Stimulated activated CD8-positive, alpha-beta memory T cell treated with anti-CD3 and anti-CD28 coated beads, Interleukin-12 subunit alpha, Interleukin-12 subunit beta, amount 100 ng/mL, for 24 hours (primary cell): Measurements from ENCODE around the gene TRMT112.

Source experiments
- DNase-seq: peaks from one replicate; pipeline ENCODE4 v3.0.0-alpha.2; 2020; ENCODE audit errors: extremely low read depth

Gene TRMT112

GRCh38 chr11:64292460-64293254, 24.7 kb downstream of the TRMT112 start:
- no peak for DNase-seq

- DNase-seq: no peak
These were observed 25.5 kb downstream of the TRMT112 start for GRCh38 chr11:64291752-64292459.

- no peak for DNase-seq
These were observed 26.1 kb downstream of the TRMT112 start, which contains the start of gene KCNK4 for GRCh38 chr11:64291262-64291751. KCNK4 (plus strand) TSS chr11:64291302; CDS start chr11:64293019, 1,717 bp downstream.

GRCh38 chr11:64290352-64291261, 26.8 kb downstream of the TRMT112 start:
- no peak for DNase-seq

- DNase-seq: no peak
These were observed 28.3 kb downstream of the TRMT112 start for GRCh38 chr11:64289002-64289564.

- DNase-seq: no peak
These were observed 29.0 kb downstream of the TRMT112 start for GRCh38 chr11:64288353-64288750.

GRCh38 chr11:64287676-64288352, 29.5 kb downstream of the TRMT112 start:
- no peak for DNase-seq

GRCh38 chr11:64286801-64287159, 30.6 kb downstream of the TRMT112 start:
- no peak for DNase-seq

- no peak for DNase-seq
These were observed 31.2 kb downstream of the TRMT112 start for GRCh38 chr11:64285885-64286800.

- no peak for DNase-seq
These were observed 32.1 kb downstream of the TRMT112 start, which contains the start of gene GPR137 for GRCh38 chr11:64284962-64285884. GPR137 (plus strand) TSS chr11:64285848; CDS start chr11:64286525, 677 bp downstream.

- DNase-seq: peak; percentile 78
These were observed 33.1 kb downstream of the TRMT112 start, which contains the start of gene BAD for GRCh38 chr11:64284048-64284961. BAD (minus strand) TSS chr11:64284665; CDS start chr11:64284368, 297 bp downstream.

GRCh38 chr11:64283092-64283491, 34.3 kb downstream of the TRMT112 start:
- DNase-seq: no peak

GRCh38 chr11:64281957-64282770, 35.2 kb downstream of the TRMT112 start:
- DNase-seq: no peak

GRCh38 chr11:64278576-64279190, 38.7 kb downstream of the TRMT112 start:
- DNase-seq: no peak

- DNase-seq: no peak
These were observed 40.5 kb downstream of the TRMT112 start for GRCh38 chr11:64276653-64277431.
